ENCODE measurements around the gene NAP1L1. TPM values are rescaled to one million over a fixed set of nuclear protein-coding genes. Genes with fewer than 3 reads are reported as not detected.

NAP1L1 gene
- total RNA-seq, 2 experiments from 2014 or later = 646 to 654 TPM

GRCh38 chr12:76047060-76047459, 37.4 kb downstream of the NAP1L1 start:
- ATAC-seq (ENCODE audit: poor library complexity) (no peak), DNase-seq (no peak)
- H3K4me3 Mint-ChIP-seq = no peak overlapping the region
- POLR2A ChIA-PET = no interaction called here
- Histone ChIP-seq H3K9me3 (ENCODE audit: control insufficient read depth in 1 of 2, insufficient read depth in 1 of 2, low read length in 2 of 2) (no peaks in the 10 kb centered on the region), H3K4me1 (ENCODE audit: insufficient read depth, low read length) (no peaks in the 10 kb centered on the region), H3K4me3 (ENCODE audit: low read length) (no peak overlapping the region), H3K27me3 (ENCODE audit: control insufficient read depth in 1 of 2, insufficient read depth in 2 of 2, low read length in 2 of 2) (no peaks in the 10 kb centered on the region), H3K27ac (ENCODE audit: low read depth in 1 of 2, low read length in 2 of 2) (no peak overlapping the region), H3K36me3 (ENCODE audit: insufficient read depth, low read length) (peaks cover 44% of the 10 kb centered on the region)
- TF ChIP-seq, protein P1, sequence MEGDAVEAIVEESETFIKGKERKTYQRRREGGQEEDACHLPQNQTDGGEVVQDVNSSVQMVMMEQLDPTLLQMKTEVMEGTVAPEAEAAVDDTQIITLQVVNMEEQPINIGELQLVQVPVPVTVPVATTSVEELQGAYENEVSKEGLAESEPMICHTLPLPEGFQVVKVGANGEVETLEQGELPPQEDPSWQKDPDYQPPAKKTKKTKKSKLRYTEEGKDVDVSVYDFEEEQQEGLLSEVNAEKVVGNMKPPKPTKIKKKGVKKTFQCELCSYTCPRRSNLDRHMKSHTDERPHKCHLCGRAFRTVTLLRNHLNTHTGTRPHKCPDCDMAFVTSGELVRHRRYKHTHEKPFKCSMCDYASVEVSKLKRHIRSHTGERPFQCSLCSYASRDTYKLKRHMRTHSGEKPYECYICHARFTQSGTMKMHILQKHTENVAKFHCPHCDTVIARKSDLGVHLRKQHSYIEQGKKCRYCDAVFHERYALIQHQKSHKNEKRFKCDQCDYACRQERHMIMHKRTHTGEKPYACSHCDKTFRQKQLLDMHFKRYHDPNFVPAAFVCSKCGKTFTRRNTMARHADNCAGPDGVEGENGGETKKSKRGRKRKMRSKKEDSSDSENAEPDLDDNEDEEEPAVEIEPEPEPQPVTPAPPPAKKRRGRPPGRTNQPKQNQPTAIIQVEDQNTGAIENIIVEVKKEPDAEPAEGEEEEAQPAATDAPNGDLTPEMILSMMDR (IDR thresholded peaks at IDR 0.05) = no peak
- H3K4me1 Mint-ChIP-seq (ENCODE audit: low read depth) = no peaks in the 10 kb centered on the region
- H3K36me3 Mint-ChIP-seq (ENCODE audit: low read depth) = peaks cover 53% of the 10 kb centered on the region
- intact Hi-C loops (cut with DNase I, micrococcal nuclease) = loop anchor here in 1 of 2 experiments (5.0 kb wide), 1 partner anchor 35 kb away; the partner anchor contains the start of gene NAP1L1
- no peaks in the 10 kb centered on the region for H3K27me3 Mint-ChIP-seq
- no peak overlapping the region for H3K27ac Mint-ChIP-seq
- no peaks in the 10 kb centered on the region for H3K9me3 Mint-ChIP-seq
- CTCF ChIA-PET = interaction anchor here (0.7 to 1.8 kb wide), 3 partner anchors 10 to 520 kb away, joined by 3 to 7 read pairs (median 5); partner anchors contain the start of gene PHLDA1

DNA sequence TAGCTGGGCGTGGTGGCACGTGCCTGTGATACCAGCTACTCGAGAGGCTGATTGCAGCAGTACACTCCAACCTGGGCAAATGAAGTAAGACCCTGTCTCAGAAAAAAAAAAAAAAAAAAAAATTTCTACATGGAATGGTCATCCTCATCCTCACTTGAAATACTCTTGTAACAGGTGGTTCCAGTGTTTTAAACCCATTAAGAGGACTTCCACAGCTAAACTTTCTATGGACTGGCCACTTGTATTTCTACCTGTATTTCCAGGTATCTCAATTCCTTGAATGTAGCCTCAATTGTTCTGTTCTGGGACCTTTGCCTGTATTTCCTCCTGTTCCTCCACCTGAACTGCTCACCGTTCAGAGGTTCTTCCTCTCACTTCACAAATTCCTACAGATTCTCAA, 41.1 kb downstream of the NAP1L1 start:
- H3K36me3 Mint-ChIP-seq (ENCODE audit: low read depth) = peaks cover 22% of the 10 kb centered on the region
- H3K4me1 Mint-ChIP-seq (ENCODE audit: low read depth) = no peaks in the 10 kb centered on the region
- intact Hi-C loops (cut with DNase I, micrococcal nuclease) = no loop called here
- CTCF ChIA-PET = no interaction called here
- H3K27ac ChIP-seq (ENCODE audit: low read depth in 1 of 2, low read length in 2 of 2) = no peak overlapping the region
- H3K4me3 Mint-ChIP-seq = no peak overlapping the region
- no peak for ATAC-seq (ENCODE audit: poor library complexity)
- no peak overlapping the region for H3K4me3 ChIP-seq (ENCODE audit: low read length)
- no peaks in the 10 kb centered on the region for H3K9me3 ChIP-seq (ENCODE audit: control insufficient read depth in 1 of 2, insufficient read depth in 1 of 2, low read length in 2 of 2)
- TF ChIP-seq, protein P1 (IDR thresholded peaks at IDR 0.05) = no peak
- no peaks in the 10 kb centered on the region for H3K27me3 Mint-ChIP-seq
- no peaks in the 10 kb centered on the region for H3K4me1 ChIP-seq (ENCODE audit: insufficient read depth, low read length)
- no peak overlapping the region for H3K27ac Mint-ChIP-seq
- no peak for DNase-seq
- POLR2A ChIA-PET = no interaction called here
- H3K9me3 Mint-ChIP-seq = no peaks in the 10 kb centered on the region
- H3K36me3 ChIP-seq (ENCODE audit: insufficient read depth, low read length) = peaks cover 10% of the 10 kb centered on the region
- no peaks in the 10 kb centered on the region for H3K27me3 ChIP-seq (ENCODE audit: control insufficient read depth in 1 of 2, insufficient read depth in 2 of 2, low read length in 2 of 2)

- H3K4me3 ChIP-seq (ENCODE audit: low read length) = no peak overlapping the region
- H3K36me3 ChIP-seq (ENCODE audit: insufficient read depth, low read length) = peaks cover 2% of the 10 kb centered on the region
- no peak for ATAC-seq (ENCODE audit: poor library complexity)
- no peaks in the 10 kb centered on the region for H3K27me3 Mint-ChIP-seq
- ChIA-PET CTCF (no interaction called here), POLR2A (no interaction called here)
- H3K9me3 Mint-ChIP-seq = no peaks in the 10 kb centered on the region
- peaks cover 4% of the 10 kb centered on the region for H3K4me1 ChIP-seq (ENCODE audit: insufficient read depth, low read length)
- no peaks in the 10 kb centered on the region for H3K9me3 ChIP-seq (ENCODE audit: control insufficient read depth in 1 of 2, insufficient read depth in 1 of 2, low read length in 2 of 2)
- no peak for DNase-seq
- no peak overlapping the region for H3K4me3 Mint-ChIP-seq
- peaks cover 15% of the 10 kb centered on the region for H3K36me3 Mint-ChIP-seq (ENCODE audit: low read depth)
- peaks cover 3% of the 10 kb centered on the region for H3K4me1 Mint-ChIP-seq (ENCODE audit: low read depth)
- TF ChIP-seq, protein P1 (IDR thresholded peaks at IDR 0.05) = no peak
- H3K27ac ChIP-seq (ENCODE audit: low read depth in 1 of 2, low read length in 2 of 2) = no peak overlapping the region
- intact Hi-C loops (cut with DNase I, micrococcal nuclease) = no loop called here
- H3K27me3 ChIP-seq (ENCODE audit: control insufficient read depth in 1 of 2, insufficient read depth in 2 of 2, low read length in 2 of 2) = no peaks in the 10 kb centered on the region
- H3K27ac Mint-ChIP-seq = no peak overlapping the region
These were observed 42.3 kb downstream of the NAP1L1 start for GRCh38 chr12:76042147-76042546.

Data from CD4-positive, alpha-beta T cell (primary cell).